Esophagus squamous epithelium (tissue), 5 donors: Measurements from ENCODE around the gene NAA80. TPM values are rescaled to one million over a fixed set of nuclear protein-coding genes. Genes with fewer than 3 reads are reported as not detected.

ENCODE experiments used
- DNase-seq: peaks from one replicate; lab custom pipeline; 2025; lab: John Stamatoyannopoulos, UW
- H3K27ac ChIP-seq, 4 donors: fragments of 200-600 bp; sonication (generic); one replicate each; pipeline ENCODE4 v1.5.1; 2016 to 2019; ENCODE audit warnings: mild to moderate bottlenecking in 1 of 4
- H3K27me3 ChIP-seq, 4 donors: fragments of 200-600 bp; sonication (generic); 1 replicate in 3 of 4; 2 replicates in 1 of 4; pipeline versions ENCODE4 v1.5.1 to v1.6.0; 2017 to 2021; ENCODE audit warnings: antibody characterized with exemption in 1 of 4
- H3K36me3 ChIP-seq, 3 donors: fragments of 200-600 bp; sonication (generic); one replicate each; pipeline ENCODE4 v1.5.1; 2016 to 2019
- H3K4me1 ChIP-seq, 3 donors: fragments of 200-600 bp; sonication (generic); one replicate each; pipeline ENCODE4 v1.5.1; 2017 to 2019
- H3K4me3 ChIP-seq, 4 donors: fragments of 200-600 bp; sonication (generic); 1 replicate in 3 of 4; 2 replicates in 1 of 4; pipeline ENCODE4 v1.5.1; 2016 to 2019; ENCODE audit warnings: mild to moderate bottlenecking in 2 of 4, moderate library complexity in 1 of 4
- H3K9me3 ChIP-seq, 3 donors: fragments of 200-600 bp; sonication (generic); one replicate each; pipeline ENCODE4 v1.5.1; 2016 to 2019
- POLR2A ChIP-seq, 4 donors: fragments of 450-650 bp; IDR thresholded peaks; one replicate each; pipeline ENCODE4 v1.6.1; 2017; ENCODE audit warnings: antibody characterized with exemption in 4 of 4, mild to moderate bottlenecking in 4 of 4, moderate library complexity in 3 of 4
- WGBS, 2 donors: methylation state at CpG; one replicate each; pipeline ENCODE4 v1.1.5; 2018; 5-methylcytosine and 5-hydroxymethylcytosine counted together
- intact Hi-C: fragments of 100-400 bp; cut with DNase I; formaldehyde crosslinking; loops from one replicate; pipeline ENCODE4 v1.15.0; 2022
- total RNA-seq, 4 donors: library from RNA; depleted of rRNA; stranded (reverse); fragments of >200 nt; gene quantifications; one replicate each; pipeline ENCODE4 v1.1.0, GENCODE V29; 2016
- TF ChIP-seq, protein P1 (sequence below), 6 experiments: fragments of 450-650 bp in 4 of 6; fragments of 200-600 bp in 2 of 6; sonication (generic) in 2 of 6; IDR thresholded peaks; one replicate each; pipeline ENCODE4 v1.5.1; 2016 to 2019; ENCODE audit warnings: antibody characterized with exemption in 6 of 6, mild to moderate bottlenecking in 4 of 6, moderate library complexity in 4 of 6
- donor health status: DM: yes; HTN: yes; CAD: no.

Gene NAA80
- total RNA-seq, 4 donors from 2014 or later = 6.0 to 16.2 (median 7.7) TPM

DNA sequence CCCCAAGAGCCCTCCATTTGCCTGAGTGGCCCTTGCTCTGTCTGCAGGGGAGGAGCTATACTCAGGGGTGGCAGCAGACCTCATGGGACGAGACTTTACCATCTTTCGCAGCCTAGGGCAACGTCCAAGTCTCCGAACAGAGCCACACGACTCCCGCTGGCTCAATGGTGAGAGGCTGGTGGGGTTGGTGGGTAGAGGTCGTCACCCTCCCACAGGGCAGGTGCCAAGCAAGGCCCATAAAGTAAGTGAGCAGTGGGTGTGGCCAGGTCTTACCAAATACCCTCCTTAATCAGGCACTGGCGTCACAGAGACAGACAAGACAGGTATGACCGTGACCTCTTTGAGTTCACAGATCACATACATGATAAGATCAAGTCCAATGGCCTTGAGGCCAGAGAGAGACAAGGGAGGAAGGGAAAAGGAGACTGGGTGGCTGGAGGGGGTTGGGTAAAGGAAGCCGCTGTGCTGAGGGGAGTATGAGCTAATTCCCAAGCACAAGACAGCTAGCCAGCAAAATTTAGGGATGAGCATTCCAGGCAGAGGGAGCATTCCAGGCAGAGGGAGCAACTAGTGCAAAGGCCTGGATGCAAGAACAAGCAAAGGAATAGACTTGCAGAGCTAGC, 27.8 kb downstream of the NAA80 start:
- Histone ChIP-seq H3K27me3 (peaks cover 0 to 33% (median 3%) of the 10 kb centered on the region in 4 donors), H3K27ac (no peak overlapping the region), H3K9me3 (no peaks in the 10 kb centered on the region), H3K36me3 (no peaks in the 10 kb centered on the region), H3K4me3 (no peak overlapping the region), H3K4me1 (peaks cover 22 to 90% (median 58%) of the 10 kb centered on the region in 3 donors)
- intact Hi-C loops = loop anchor here (5.0 to 10.0 kb wide), 2 partner anchors 53 to 79 kb away; partner anchors contain the start of genes GNAT1, HYAL2 and TUSC2
- no peak for DNase-seq
- no peak for TF ChIP-seq POLR2A (IDR thresholded peaks at IDR 0.05)
- TF ChIP-seq, protein P1, sequence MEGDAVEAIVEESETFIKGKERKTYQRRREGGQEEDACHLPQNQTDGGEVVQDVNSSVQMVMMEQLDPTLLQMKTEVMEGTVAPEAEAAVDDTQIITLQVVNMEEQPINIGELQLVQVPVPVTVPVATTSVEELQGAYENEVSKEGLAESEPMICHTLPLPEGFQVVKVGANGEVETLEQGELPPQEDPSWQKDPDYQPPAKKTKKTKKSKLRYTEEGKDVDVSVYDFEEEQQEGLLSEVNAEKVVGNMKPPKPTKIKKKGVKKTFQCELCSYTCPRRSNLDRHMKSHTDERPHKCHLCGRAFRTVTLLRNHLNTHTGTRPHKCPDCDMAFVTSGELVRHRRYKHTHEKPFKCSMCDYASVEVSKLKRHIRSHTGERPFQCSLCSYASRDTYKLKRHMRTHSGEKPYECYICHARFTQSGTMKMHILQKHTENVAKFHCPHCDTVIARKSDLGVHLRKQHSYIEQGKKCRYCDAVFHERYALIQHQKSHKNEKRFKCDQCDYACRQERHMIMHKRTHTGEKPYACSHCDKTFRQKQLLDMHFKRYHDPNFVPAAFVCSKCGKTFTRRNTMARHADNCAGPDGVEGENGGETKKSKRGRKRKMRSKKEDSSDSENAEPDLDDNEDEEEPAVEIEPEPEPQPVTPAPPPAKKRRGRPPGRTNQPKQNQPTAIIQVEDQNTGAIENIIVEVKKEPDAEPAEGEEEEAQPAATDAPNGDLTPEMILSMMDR (IDR thresholded peaks at IDR 0.05) = no peak
- 85 to 88% methylated on average over 5 to 9 of the region's 10 CpGs for WGBS, 2 donors

GRCh38 chr3:50270422-50271224, 28.6 kb downstream of the NAA80 start:
- WGBS, 2 donors = 84 to 93% methylated on average over 9 of the region's 19 CpGs
- Histone ChIP-seq H3K36me3 (no peaks in the 10 kb centered on the region), H3K27me3 (peaks cover 0 to 25% (median 3%) of the 10 kb centered on the region in 4 donors), H3K27ac (peak overlapping the region in 3 of 4 donors; percentile 19 to 90 (median 88)), H3K4me1 (peaks cover 22 to 95% (median 64%) of the 10 kb centered on the region in 3 donors), H3K4me3 (no peak overlapping the region), H3K9me3 (no peaks in the 10 kb centered on the region)
- intact Hi-C loops = loop anchor here (5.0 to 10.0 kb wide), 2 partner anchors 54 to 78 kb away; partner anchors contain the start of genes GNAT1, HYAL2 and TUSC2
- TF ChIP-seq, protein P1 (IDR thresholded peaks at IDR 0.05) = no peak
- no peak for TF ChIP-seq POLR2A (IDR thresholded peaks at IDR 0.05)
- no peak for DNase-seq

DNA sequence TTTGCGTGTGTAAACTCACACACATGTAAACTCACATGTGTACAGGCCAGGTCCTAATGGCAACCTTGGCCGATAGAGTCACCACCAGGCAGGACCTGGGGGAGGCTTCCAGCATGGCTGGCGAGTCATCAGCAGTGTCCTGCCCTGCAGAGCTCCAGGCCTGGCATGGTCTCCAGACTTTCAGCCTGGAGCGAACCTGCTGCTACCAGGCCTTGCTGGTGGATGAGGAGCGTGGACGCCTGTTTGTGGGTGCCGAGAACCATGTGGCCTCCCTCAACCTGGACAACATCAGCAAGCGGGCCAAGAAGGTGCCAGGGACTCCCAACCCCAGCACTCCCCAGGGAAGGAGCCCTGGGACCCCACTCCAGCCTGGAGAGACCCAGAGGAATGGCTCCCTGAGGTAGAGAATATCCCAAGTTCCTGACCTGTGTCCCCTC, 29.2 kb downstream of the NAA80 start:
- 80 to 92% methylated on average over 1 to 5 of the region's 8 CpGs for WGBS, 2 donors
- no peak for TF ChIP-seq POLR2A (IDR thresholded peaks at IDR 0.05)
- TF ChIP-seq, protein P1 (IDR thresholded peaks at IDR 0.05) = no peak
- Histone ChIP-seq H3K27ac (peak overlapping the region; percentile 50 to 90 (median 84)), H3K27me3 (peaks cover 0 to 18% (median 2%) of the 10 kb centered on the region in 4 donors), H3K4me1 (peaks cover 22 to 95% (median 67%) of the 10 kb centered on the region in 3 donors), H3K9me3 (no peaks in the 10 kb centered on the region), H3K4me3 (peak overlapping the region in 3 of 4 donors; percentile 16 to 59 (median 31)), H3K36me3 (no peaks in the 10 kb centered on the region)
- DNase-seq = no peak
- intact Hi-C loops = loop anchor here (5.0 to 10.0 kb wide), 2 partner anchors 55 to 78 kb away; partner anchors contain the start of genes GNAT1, HYAL2 and TUSC2

- Histone ChIP-seq H3K9me3 (no peaks in the 10 kb centered on the region), H3K4me3 (peak overlapping the region in 3 of 4 donors; percentile 16 to 59 (median 31)), H3K36me3 (no peaks in the 10 kb centered on the region), H3K4me1 (peaks cover 22 to 95% (median 69%) of the 10 kb centered on the region in 3 donors), H3K27me3 (peaks cover 0 to 13% (median 2%) of the 10 kb centered on the region in 4 donors), H3K27ac (peak overlapping the region; percentile 50 to 90 (median 84))
- 43 to 45% methylated on average over 3 to 4 of the region's 4 CpGs for WGBS, 2 donors
- DNase-seq = no peak
- intact Hi-C loops = no loop called here
- TF ChIP-seq, protein P1 (IDR thresholded peaks at IDR 0.05) = no peak
- TF ChIP-seq POLR2A (IDR thresholded peaks at IDR 0.05) = no peak
Observed at GRCh38 chr3:50269460-50269859, 29.7 kb downstream of the NAA80 start.
